ENCODE data around the gene AK1. TPM values are rescaled to one million over a fixed set of nuclear protein-coding genes. Genes with fewer than 3 reads are reported as not detected.

The AK1 gene
- total and polyA plus RNA-seq, 2 experiments from 2014 or later, result 16.2 to 35.5 TPM

DNA sequence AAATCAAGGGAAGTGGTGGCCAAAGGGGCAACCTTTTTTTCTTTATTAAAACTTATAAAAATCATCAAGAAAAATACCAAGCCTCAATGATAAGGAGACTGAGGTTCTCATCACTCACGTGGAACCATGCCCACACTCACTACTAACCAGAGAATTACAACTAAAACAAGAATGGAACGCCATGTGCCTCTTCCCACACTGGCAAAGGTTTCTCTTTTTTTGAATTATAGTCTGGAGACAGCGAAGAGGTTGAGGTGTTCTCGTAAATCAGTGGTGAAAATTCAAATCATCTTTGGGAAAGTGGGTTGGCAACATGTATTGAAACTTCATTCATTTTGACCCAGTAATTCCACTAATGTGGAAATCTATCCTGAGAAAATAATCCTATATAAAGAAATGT is 55.4 kb downstream of the AK1 start:
- Mint-ChIP-seq H3K9me3 (no peaks in the 10 kb centered on the region), H3K27ac (no peak overlapping the region), H3K27me3 (ENCODE audit: insufficient read depth, low read depth, poor library complexity) (peaks cover 22% of the 10 kb centered on the region), H3K4me3 (no peak overlapping the region), H3K4me1 (peaks cover 18% of the 10 kb centered on the region), H3K36me3 (ENCODE audit: low read depth) (peaks cover 10% of the 10 kb centered on the region; the same call in 2 of the 3 replicates)
- Histone ChIP-seq H3K27ac (ENCODE audit: low read depth) (no peak overlapping the region), H3K79me2 (replicated peaks; ENCODE audit: insufficient read depth) (no peaks in the 10 kb centered on the region), H3K4me3 (no peak overlapping the region), H3F3A (replicated peaks; ENCODE audit: low read depth) (0 out of 2 replicates have a peak, but pooled peaks cover 6% of the 10 kb centered on the region), H3K4me1 (ENCODE audit: insufficient read depth) (no peaks in the 10 kb centered on the region; the same call in 1 of the 2 replicates), H3K4me2 (no peak overlapping the region), H2AFZ (no peak overlapping the region), H4K20me1 (replicated peaks; ENCODE audit: insufficient read depth) (no peaks in the 10 kb centered on the region; the same call in 1 of the 2 replicates), H3K9me2 (ENCODE audit: insufficient read depth) (no peaks in the 10 kb centered on the region), H3K36me3 (ENCODE audit: insufficient read depth) (no peaks in the 10 kb centered on the region), H3K27me3 (ENCODE audit: insufficient read depth) (peaks cover 9% of the 10 kb centered on the region; the same call in 1 of the 2 replicates)
- DNase-seq (ENCODE audit: low spot score) (no peak), ATAC-seq (no peak)
- TF ChIP-seq POLR2AphosphoS5 (IDR thresholded peaks at IDR 0.05; ENCODE audit: low read depth) (no peak), NANOG (IDR thresholded peaks at IDR 0.05; ENCODE audit: borderline replicate concordance) (no peak), CREB1 (CRISPR knock-in tag; IDR thresholded peaks at IDR 0.05; ENCODE audit: low read depth) (no peak), JUNB (IDR thresholded peaks at IDR 0.05; ENCODE audit: unreplicated experiment) (no peak), ZNF114 (CRISPR knock-in tag; IDR thresholded peaks at IDR 0.05) (no peak), EZH2 (IDR thresholded peaks at IDR 0.05; ENCODE audit: low read depth, unreplicated experiment) (no peak), ZNF331 (CRISPR knock-in tag; IDR thresholded peaks at IDR 0.05; ENCODE audit: low read depth) (no peak), EZH2phosphoT487 (IDR thresholded peaks at IDR 0.05; ENCODE audit: unreplicated experiment) (no peak)
- TF ChIP-seq, protein P1, sequence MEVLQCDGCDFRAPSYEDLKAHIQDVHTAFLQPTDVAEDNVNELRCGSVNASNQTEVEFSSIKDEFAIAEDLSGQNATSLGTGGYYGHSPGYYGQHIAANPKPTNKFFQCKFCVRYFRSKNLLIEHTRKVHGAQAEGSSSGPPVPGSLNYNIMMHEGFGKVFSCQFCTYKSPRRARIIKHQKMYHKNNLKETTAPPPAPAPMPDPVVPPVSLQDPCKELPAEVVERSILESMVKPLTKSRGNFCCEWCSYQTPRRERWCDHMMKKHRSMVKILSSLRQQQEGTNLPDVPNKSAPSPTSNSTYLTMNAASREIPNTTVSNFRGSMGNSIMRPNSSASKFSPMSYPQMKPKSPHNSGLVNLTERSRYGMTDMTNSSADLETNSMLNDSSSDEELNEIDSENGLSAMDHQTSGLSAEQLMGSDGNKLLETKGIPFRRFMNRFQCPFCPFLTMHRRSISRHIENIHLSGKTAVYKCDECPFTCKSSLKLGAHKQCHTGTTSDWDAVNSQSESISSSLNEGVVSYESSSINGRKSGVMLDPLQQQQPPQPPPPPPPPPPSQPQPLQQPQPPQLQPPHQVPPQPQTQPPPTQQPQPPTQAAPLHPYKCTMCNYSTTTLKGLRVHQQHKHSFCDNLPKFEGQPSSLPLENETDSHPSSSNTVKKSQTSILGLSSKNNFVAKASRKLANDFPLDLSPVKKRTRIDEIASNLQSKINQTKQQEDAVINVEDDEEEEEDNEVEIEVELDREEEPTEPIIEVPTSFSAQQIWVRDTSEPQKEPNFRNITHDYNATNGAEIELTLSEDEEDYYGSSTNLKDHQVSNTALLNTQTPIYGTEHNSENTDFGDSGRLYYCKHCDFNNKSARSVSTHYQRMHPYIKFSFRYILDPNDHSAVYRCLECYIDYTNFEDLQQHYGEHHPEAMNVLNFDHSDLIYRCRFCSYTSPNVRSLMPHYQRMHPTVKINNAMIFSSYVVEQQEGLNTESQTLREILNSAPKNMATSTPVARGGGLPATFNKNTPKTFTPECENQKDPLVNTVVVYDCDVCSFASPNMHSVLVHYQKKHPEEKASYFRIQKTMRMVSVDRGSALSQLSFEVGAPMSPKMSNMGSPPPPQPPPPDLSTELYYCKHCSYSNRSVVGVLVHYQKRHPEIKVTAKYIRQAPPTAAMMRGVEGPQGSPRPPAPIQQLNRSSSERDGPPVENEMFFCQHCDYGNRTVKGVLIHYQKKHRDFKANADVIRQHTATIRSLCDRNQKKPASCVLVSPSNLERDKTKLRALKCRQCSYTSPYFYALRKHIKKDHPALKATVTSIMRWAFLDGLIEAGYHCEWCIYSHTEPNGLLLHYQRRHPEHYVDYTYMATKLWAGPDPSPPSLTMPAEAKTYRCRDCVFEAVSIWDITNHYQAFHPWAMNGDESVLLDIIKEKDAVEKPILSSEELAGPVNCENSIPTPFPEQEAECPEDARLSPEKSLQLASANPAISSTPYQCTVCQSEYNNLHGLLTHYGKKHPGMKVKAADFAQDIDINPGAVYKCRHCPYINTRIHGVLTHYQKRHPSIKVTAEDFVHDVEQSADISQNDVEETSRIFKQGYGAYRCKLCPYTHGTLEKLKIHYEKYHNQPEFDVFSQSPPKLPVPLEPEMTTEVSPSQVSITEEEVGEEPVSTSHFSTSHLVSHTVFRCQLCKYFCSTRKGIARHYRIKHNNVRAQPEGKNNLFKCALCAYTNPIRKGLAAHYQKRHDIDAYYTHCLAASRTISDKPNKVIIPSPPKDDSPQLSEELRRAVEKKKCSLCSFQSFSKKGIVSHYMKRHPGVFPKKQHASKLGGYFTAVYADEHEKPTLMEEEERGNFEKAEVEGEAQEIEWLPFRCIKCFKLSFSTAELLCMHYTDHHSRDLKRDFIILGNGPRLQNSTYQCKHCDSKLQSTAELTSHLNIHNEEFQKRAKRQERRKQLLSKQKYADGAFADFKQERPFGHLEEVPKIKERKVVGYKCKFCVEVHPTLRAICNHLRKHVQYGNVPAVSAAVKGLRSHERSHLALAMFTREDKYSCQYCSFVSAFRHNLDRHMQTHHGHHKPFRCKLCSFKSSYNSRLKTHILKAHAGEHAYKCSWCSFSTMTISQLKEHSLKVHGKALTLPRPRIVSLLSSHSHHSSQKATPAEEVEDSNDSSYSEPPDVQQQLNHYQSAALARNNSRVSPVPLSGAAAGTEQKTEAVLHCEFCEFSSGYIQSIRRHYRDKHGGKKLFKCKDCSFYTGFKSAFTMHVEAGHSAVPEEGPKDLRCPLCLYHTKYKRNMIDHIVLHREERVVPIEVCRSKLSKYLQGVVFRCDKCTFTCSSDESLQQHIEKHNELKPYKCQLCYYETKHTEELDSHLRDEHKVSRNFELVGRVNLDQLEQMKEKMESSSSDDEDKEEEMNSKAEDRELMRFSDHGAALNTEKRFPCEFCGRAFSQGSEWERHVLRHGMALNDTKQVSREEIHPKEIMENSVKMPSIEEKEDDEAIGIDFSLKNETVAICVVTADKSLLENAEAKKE (CRISPR knock-in tag; IDR thresholded peaks at IDR 0.05), result no peak
- TF ChIP-seq, protein P2, sequence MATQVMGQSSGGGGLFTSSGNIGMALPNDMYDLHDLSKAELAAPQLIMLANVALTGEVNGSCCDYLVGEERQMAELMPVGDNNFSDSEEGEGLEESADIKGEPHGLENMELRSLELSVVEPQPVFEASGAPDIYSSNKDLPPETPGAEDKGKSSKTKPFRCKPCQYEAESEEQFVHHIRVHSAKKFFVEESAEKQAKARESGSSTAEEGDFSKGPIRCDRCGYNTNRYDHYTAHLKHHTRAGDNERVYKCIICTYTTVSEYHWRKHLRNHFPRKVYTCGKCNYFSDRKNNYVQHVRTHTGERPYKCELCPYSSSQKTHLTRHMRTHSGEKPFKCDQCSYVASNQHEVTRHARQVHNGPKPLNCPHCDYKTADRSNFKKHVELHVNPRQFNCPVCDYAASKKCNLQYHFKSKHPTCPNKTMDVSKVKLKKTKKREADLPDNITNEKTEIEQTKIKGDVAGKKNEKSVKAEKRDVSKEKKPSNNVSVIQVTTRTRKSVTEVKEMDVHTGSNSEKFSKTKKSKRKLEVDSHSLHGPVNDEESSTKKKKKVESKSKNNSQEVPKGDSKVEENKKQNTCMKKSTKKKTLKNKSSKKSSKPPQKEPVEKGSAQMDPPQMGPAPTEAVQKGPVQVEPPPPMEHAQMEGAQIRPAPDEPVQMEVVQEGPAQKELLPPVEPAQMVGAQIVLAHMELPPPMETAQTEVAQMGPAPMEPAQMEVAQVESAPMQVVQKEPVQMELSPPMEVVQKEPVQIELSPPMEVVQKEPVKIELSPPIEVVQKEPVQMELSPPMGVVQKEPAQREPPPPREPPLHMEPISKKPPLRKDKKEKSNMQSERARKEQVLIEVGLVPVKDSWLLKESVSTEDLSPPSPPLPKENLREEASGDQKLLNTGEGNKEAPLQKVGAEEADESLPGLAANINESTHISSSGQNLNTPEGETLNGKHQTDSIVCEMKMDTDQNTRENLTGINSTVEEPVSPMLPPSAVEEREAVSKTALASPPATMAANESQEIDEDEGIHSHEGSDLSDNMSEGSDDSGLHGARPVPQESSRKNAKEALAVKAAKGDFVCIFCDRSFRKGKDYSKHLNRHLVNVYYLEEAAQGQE (IDR thresholded peaks at IDR 0.05; ENCODE audit: unreplicated experiment), result no peak
- TF ChIP-seq, protein P3, sequence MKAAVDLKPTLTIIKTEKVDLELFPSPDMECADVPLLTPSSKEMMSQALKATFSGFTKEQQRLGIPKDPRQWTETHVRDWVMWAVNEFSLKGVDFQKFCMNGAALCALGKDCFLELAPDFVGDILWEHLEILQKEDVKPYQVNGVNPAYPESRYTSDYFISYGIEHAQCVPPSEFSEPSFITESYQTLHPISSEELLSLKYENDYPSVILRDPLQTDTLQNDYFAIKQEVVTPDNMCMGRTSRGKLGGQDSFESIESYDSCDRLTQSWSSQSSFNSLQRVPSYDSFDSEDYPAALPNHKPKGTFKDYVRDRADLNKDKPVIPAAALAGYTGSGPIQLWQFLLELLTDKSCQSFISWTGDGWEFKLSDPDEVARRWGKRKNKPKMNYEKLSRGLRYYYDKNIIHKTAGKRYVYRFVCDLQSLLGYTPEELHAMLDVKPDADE (IDR thresholded peaks at IDR 0.05), result no peak

All from GM23338 (cell line).